ENCODE measurements around the gene DTWD2. TPM values are rescaled to one million over a fixed set of nuclear protein-coding genes. Genes with fewer than 3 reads are reported as not detected.
"Not testable (repeated sequence)": the region's sequence is repeated elsewhere in the genome, so short reads cannot be mapped to it uniquely, and the experiment has no call there.

Gene DTWD2
- total and polyA plus RNA-seq, 7 donors = 2.4 to 10.4 (median 5.3) TPM

- H3K27me3 ChIP-seq = no peaks in the 10 kb centered on the region
- WGBS, 2 donors = 89 to 92% methylated on average over 15 of the region's 15 CpGs
- TF ChIP-seq POLR2AphosphoS5 (IDR thresholded peaks at IDR 0.05) (no peak), CTCF (IDR thresholded peaks at IDR 0.05) (no peak), EP300 (IDR thresholded peaks at IDR 0.05) (no peak), POLR2A (IDR thresholded peaks at IDR 0.05) (no peak)
- no peak for DNase-seq
- no peak overlapping the region for H3K27ac ChIP-seq
- H3K4me3 ChIP-seq = no peak overlapping the region
- intact Hi-C loops (cut with DNase I) = no loop called here
- H3K4me1 ChIP-seq = peaks cover 0 to 13% (median 4%) of the 10 kb centered on the region in 4 donors
- H3K9me3 ChIP-seq = no peaks in the 10 kb centered on the region
- H3K36me3 ChIP-seq = no peaks in the 10 kb centered on the region
Observed at GRCh38 chr5:118923295-118924005, 64.9 kb downstream of the DTWD2 start.

DNA sequence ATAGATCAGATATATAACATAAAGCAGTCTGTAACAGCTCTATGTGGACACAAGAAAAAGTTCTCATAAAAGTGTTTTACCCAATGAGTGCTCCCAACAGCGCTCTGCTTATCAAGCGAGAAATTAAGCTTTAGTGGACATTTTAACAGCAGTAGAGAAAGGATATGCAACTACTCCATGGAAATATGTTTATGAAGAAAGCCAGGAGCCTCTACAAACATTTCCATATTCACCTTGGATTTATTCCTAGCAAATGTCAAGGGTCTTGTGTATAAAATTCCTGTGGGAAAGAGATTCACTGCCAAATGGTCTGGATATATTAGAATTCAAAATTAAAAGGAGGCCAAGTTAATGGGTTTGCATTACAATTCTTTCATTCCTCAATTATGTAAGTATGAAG lies 66.5 kb downstream of the DTWD2 start:
- TF ChIP-seq CTCF (IDR thresholded peaks at IDR 0.05) (no peak), POLR2AphosphoS5 (IDR thresholded peaks at IDR 0.05) (no peak), EP300 (IDR thresholded peaks at IDR 0.05) (no peak), POLR2A (IDR thresholded peaks at IDR 0.05) (no peak)
- Histone ChIP-seq H3K27ac (no peak overlapping the region), H3K9me3 (no peaks in the 10 kb centered on the region), H3K4me3 (no peak overlapping the region), H3K36me3 (no peaks in the 10 kb centered on the region), H3K27me3 (no peaks in the 10 kb centered on the region), H3K4me1 (peaks cover 0 to 13% (median 4%) of the 10 kb centered on the region in 4 donors)
- intact Hi-C loops (cut with DNase I) = no loop called here
- WGBS, 2 donors = 80 to 91% methylated on average over 2 of the region's 2 CpGs
- no peak for DNase-seq

DNA sequence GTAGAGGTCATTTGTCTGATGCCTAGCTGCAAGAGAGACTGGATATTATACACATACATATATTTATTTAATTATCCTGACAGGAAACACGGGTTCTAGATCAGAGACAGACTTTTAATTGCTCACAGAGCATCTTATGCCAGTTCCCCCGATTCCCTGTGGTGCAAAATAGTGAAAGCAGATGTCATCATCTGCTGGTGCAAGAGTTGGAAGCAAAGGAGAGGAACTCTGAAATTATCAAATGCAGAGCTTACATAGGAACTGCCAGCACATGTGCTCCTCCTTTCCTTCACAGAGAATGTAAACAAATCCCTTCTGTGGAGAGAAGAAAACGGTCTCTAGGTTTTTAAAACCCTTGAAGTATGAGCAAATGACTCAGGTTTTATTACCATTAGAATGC lies 69.3 kb downstream of the DTWD2 start:
- WGBS, 2 donors = 70 to 79% methylated on average over 3 of the region's 3 CpGs

GRCh38 chr5:118918232-118918631 lies 70.1 kb downstream of the DTWD2 start:
- WGBS, 2 donors = 90 to 93% methylated on average over 7 of the region's 7 CpGs
- TF ChIP-seq POLR2AphosphoS5 (IDR thresholded peaks at IDR 0.05) (no peak), EP300 (IDR thresholded peaks at IDR 0.05) (no peak), POLR2A (IDR thresholded peaks at IDR 0.05) (no peak), CTCF (IDR thresholded peaks at IDR 0.05) (no peak)
- Histone ChIP-seq H3K36me3 (no peaks in the 10 kb centered on the region), H3K27ac (no peak overlapping the region), H3K9me3 (no peaks in the 10 kb centered on the region), H3K27me3 (no peaks in the 10 kb centered on the region), H3K4me3 (no peak overlapping the region), H3K4me1 (peaks cover 0 to 13% (median 4%) of the 10 kb centered on the region in 4 donors)
- intact Hi-C loops (cut with DNase I) = no loop called here
- DNase-seq = no peak

More for the DNA sequence above, 69.3 kb downstream of the DTWD2 start:
- Histone ChIP-seq H3K27ac (no peak overlapping the region), H3K4me3 (no peak overlapping the region), H3K27me3 (no peaks in the 10 kb centered on the region), H3K36me3 (no peaks in the 10 kb centered on the region), H3K9me3 (no peaks in the 10 kb centered on the region), H3K4me1 (peaks cover 0 to 13% (median 4%) of the 10 kb centered on the region in 4 donors)
- intact Hi-C loops (cut with DNase I) = no loop called here
- no peak for DNase-seq
- TF ChIP-seq POLR2AphosphoS5 (IDR thresholded peaks at IDR 0.05) (no peak), EP300 (IDR thresholded peaks at IDR 0.05) (no peak)

GRCh38 chr5:118907536-118907935 lies 80.8 kb downstream of the DTWD2 start:
- intact Hi-C loops (cut with DNase I); H3K27ac ChIP-seq; H3K36me3 ChIP-seq; H3K4me3 ChIP-seq; DNase-seq; H3K9me3 ChIP-seq; H3K4me1 ChIP-seq; H3K27me3 ChIP-seq: not testable (repeated sequence)
- 79 to 94% methylated on average over 5 of the region's 5 CpGs for WGBS, 2 donors

DNA sequence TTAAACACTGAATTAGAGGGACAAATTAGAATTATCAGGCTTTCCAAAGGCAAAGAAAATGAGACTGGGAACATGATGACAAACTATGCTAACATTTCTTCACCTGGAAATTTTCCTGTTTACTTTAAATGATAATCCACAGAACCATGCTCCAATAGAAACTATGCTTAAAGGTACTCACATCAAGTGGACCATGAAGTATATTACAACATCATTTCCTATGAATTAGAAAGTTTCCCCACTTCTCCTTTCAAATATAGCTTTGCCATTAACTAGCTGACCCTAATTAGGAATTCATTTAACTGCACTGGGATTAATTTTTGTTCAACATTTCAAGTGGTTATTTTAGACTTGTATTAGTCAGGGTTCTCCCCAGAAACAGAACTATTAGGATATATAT lies 81.4 kb downstream of the DTWD2 start:
- no peak for TF ChIP-seq EP300 (IDR thresholded peaks at IDR 0.05)
- TF ChIP-seq POLR2A (IDR thresholded peaks at IDR 0.05) = no peak
- TF ChIP-seq CTCF (IDR thresholded peaks at IDR 0.05) = no peak
- TF ChIP-seq POLR2AphosphoS5 (IDR thresholded peaks at IDR 0.05) = no peak
- no peaks in the 10 kb centered on the region for H3K9me3 ChIP-seq
- H3K36me3 ChIP-seq = no peaks in the 10 kb centered on the region
- DNase-seq = no peak
- no peaks in the 10 kb centered on the region for H3K27me3 ChIP-seq
- no peak overlapping the region for H3K4me3 ChIP-seq
- intact Hi-C loops (cut with DNase I) = no loop called here
- no peaks in the 10 kb centered on the region for H3K4me1 ChIP-seq
- H3K27ac ChIP-seq = no peak overlapping the region
